HL-60 (cell line): ENCODE results near the gene FXR1.

Experiments
- DNase-seq, 2 experiments: peaks; one replicate each; pipeline ENCODE4 v3.0.0-alpha.2; 2010 to 2020; ENCODE audit warnings: low read depth in 1 of 2, low spot score in 1 of 2
- H3K27ac ChIP-seq: fragments of 250-450 bp; sonication (Bioruptor Pico); replicated peaks from 2 replicates; pipeline ENCODE4 v1.5.1; 2020; ENCODE audit warnings: mild to moderate bottlenecking, moderate library complexity
- H3K27me3 ChIP-seq: fragments of 250-450 bp; sonication (Bioruptor Pico); 2 replicates; pipeline ENCODE4 v1.5.1; 2021; ENCODE audit warnings: mild to moderate bottlenecking, moderate library complexity; ENCODE audit not compliant: insufficient read depth, poor library complexity, severe bottlenecking
- H3K4me3 ChIP-seq: replicated peaks from 2 replicates; pipeline ENCODE4 v1.5.1; 2011; ENCODE audit warnings: mild to moderate bottlenecking, control low read depth, low read length; ENCODE audit not compliant: insufficient read depth
- CTCF ChIP-seq: IDR thresholded peaks from one replicate; pipeline ENCODE4 v1.5.1; 2011; ENCODE audit warnings: low read length, control low read depth, inconsistent platforms; ENCODE audit not compliant: insufficient read depth
- GABPA ChIP-seq: IDR thresholded peaks from 2 replicates; pipeline ENCODE4 v1.6.1; 2012; ENCODE audit warnings: low read depth
- POLR2AphosphoS5 ChIP-seq: IDR thresholded peaks from 2 replicates; pipeline ENCODE4 v1.6.1; 2012; ENCODE audit warnings: low read depth
- REST ChIP-seq: IDR thresholded peaks from 2 replicates; pipeline ENCODE4 v1.6.1; 2012; ENCODE audit warnings: low read depth; ENCODE audit not compliant: insufficient replicate concordance
- SPI1 ChIP-seq: IDR thresholded peaks from 2 replicates; pipeline ENCODE4 v1.6.1; 2012; ENCODE audit warnings: low read depth, mild to moderate bottlenecking, borderline replicate concordance

FXR1 gene

GRCh38 chr3:180926526-180926925 lies 14.1 kb downstream of the FXR1 start:
- H3K27ac ChIP-seq: no peak overlapping the region
- no peak for DNase-seq
- TF ChIP-seq GABPA: no peak
- TF ChIP-seq CTCF: no peak
- no peak for TF ChIP-seq POLR2AphosphoS5
- TF ChIP-seq SPI1: no peak
- TF ChIP-seq REST: no peak
- H3K4me3 ChIP-seq: no peak overlapping the region
- H3K27me3 ChIP-seq: no peaks in the 10 kb centered on the region

- Histone ChIP-seq H3K27ac (no peak overlapping the region), H3K4me3 (no peak overlapping the region), H3K27me3 (no peaks in the 10 kb centered on the region)
- no peak for TF ChIP-seq CTCF
- TF ChIP-seq GABPA: no peak
- no peak for TF ChIP-seq POLR2AphosphoS5
- no peak for TF ChIP-seq REST
- no peak for DNase-seq
Measured at GRCh38 chr3:180929376-180929775, 16.9 kb downstream of the FXR1 start.

- H3K27ac ChIP-seq: no peak overlapping the region
- TF ChIP-seq REST (no peak), CTCF (no peak), GABPA (no peak), POLR2AphosphoS5 (no peak), SPI1 (no peak)
- no peak for DNase-seq
- no peak overlapping the region for H3K4me3 ChIP-seq
- no peaks in the 10 kb centered on the region for H3K27me3 ChIP-seq
Measured at GRCh38 chr3:180930526-180930925, 18.1 kb downstream of the FXR1 start.
